ENCODE results near the gene PEX26.

GRCh38 chr22:18126606-18127005 lies 48.8 kb downstream of the PEX26 start:
- TF ChIP-seq CTCF (conservative IDR thresholded peaks at IDR 0.05 in 1 of 2, IDR thresholded peaks at IDR 0.05 in 1 of 2; ENCODE audit: low read depth in 1 of 2, low read length in 2 of 2) = no peak
- TF ChIP-seq EZH2 (IDR thresholded peaks at IDR 0.05; ENCODE audit: low read length, missing control alignments) = no peak
